ENCODE results near the gene H2BW2. TPM values are rescaled to one million over a fixed set of nuclear protein-coding genes. Genes with fewer than 3 reads are reported as not detected.

H2BW2 gene
- total RNA-seq, 3 donors from 2014 or later, result not detected

DNA sequence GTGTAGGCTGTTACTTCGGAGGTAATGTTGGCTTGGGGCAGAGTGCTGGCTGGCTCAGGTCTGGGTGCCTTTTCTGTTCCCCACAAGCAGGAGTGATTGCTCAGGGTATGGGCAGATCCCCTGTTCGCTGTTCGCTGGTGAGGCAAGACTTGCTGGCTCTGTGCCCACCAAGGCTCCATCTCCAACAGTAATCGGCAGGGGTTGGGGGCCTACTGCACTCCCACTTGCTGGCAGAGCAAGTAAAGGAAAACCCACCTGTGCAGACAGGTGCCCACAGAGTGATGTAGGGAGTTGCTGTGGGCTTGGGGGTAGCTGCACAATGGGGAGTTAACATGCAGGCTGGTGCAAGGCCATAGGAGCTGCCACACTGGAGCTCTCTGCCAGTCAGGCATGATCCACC is 44.3 kb downstream of the H2BW2 start:
- Histone ChIP-seq H3K4me3 (no peak overlapping the region), H3K27ac (no peak overlapping the region), H3K36me3 (no peaks in the 10 kb centered on the region), H3K9me3 (peaks cover 0 to 7% of the 10 kb centered on the region in 2 donors), H3K4me1 (no peaks in the 10 kb centered on the region), H3K27me3 (peaks cover 0 to 46% of the 10 kb centered on the region in 2 donors)
- DNase-seq (ENCODE audit: low spot score in 2 of 2), result no peak
- intact Hi-C loops (cut with DNase I; ENCODE audit: low total_unique reads), result no loop called here
- no peak for TF ChIP-seq POLR2A (IDR thresholded peaks at IDR 0.05)
- TF ChIP-seq, protein P1, sequence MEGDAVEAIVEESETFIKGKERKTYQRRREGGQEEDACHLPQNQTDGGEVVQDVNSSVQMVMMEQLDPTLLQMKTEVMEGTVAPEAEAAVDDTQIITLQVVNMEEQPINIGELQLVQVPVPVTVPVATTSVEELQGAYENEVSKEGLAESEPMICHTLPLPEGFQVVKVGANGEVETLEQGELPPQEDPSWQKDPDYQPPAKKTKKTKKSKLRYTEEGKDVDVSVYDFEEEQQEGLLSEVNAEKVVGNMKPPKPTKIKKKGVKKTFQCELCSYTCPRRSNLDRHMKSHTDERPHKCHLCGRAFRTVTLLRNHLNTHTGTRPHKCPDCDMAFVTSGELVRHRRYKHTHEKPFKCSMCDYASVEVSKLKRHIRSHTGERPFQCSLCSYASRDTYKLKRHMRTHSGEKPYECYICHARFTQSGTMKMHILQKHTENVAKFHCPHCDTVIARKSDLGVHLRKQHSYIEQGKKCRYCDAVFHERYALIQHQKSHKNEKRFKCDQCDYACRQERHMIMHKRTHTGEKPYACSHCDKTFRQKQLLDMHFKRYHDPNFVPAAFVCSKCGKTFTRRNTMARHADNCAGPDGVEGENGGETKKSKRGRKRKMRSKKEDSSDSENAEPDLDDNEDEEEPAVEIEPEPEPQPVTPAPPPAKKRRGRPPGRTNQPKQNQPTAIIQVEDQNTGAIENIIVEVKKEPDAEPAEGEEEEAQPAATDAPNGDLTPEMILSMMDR (IDR thresholded peaks at IDR 0.05), result no peak
- no peak for TF ChIP-seq POLR2AphosphoS5 (IDR thresholded peaks at IDR 0.05)

DNA sequence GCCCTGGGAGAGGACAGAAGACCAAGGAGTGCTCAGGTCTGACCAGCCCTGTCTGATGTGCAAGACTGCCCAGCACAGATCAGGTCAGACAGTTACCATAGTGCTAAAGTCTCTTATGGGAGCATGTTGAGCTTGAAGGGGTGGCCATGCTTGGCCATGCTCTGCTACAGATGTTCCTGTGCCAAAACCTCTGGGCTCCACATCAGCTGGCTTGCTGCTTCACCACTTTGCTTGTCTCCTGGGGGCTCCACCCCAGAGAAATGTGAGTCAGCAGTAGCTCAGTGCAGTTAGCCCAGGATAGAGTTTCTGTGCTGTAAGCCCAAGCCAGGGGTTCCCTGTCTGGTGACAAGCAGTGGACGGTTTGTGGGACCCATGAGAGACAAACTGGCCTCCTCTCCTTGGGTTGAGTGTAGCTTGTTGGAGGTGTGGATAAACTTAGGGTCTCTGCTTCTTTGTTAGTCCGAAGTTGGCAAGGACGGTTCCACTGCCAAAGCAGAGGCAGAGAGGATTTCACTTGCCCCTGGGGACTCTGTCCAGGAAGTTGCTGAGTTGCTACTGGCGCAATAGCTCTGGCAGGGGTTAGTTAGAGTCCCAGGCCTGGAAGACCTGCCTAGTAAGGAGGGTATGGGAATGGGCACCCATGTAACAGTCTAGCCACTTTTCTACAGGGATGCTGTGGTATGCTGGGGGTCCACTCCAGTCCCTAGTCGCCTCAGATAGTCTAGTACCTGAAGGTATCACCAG is 45.0 kb downstream of the H2BW2 start:
- H3K27ac ChIP-seq, result no peak overlapping the region
- intact Hi-C loops (cut with DNase I; ENCODE audit: low total_unique reads), result no loop called here
- H3K4me1 ChIP-seq, result no peaks in the 10 kb centered on the region
- peaks cover 0 to 52% of the 10 kb centered on the region in 2 donors for H3K27me3 ChIP-seq
- peaks cover 0 to 7% of the 10 kb centered on the region in 2 donors for H3K9me3 ChIP-seq
- H3K36me3 ChIP-seq, result no peaks in the 10 kb centered on the region
- TF ChIP-seq POLR2AphosphoS5 (IDR thresholded peaks at IDR 0.05) (no peak), POLR2A (IDR thresholded peaks at IDR 0.05) (no peak)
- TF ChIP-seq, protein P1 (IDR thresholded peaks at IDR 0.05), result no peak
- H3K4me3 ChIP-seq, result no peak overlapping the region
- no peak for DNase-seq (ENCODE audit: low spot score in 2 of 2)

DNA sequence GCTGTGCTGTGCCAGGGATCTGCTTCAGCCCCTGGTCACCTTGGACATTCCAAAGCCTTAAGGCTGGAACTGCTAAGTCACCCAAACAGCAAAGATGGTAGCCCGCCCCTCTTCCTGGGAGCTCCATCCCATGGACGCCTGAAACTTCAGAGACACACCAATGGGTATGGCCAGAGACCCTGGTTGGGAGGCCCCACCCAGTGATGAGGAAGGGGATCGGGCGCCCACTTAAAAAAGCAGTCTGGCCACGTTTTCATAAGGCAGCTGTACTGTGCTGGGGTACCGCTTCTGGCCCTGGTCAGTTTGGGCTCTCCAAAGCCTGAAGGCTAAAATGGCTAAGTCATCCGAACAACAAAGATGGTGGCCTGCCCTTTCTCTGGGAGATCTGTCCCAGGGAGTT is 45.7 kb downstream of the H2BW2 start:
- Histone ChIP-seq H3K27ac (no peak overlapping the region), H3K4me3 (no peak overlapping the region), H3K4me1 (no peaks in the 10 kb centered on the region), H3K27me3 (peaks cover 0 to 57% of the 10 kb centered on the region in 2 donors), H3K9me3 (peaks cover 0 to 7% of the 10 kb centered on the region in 2 donors), H3K36me3 (no peaks in the 10 kb centered on the region)
- no peak for DNase-seq (ENCODE audit: low spot score in 2 of 2)
- TF ChIP-seq POLR2AphosphoS5 (IDR thresholded peaks at IDR 0.05) (no peak), POLR2A (IDR thresholded peaks at IDR 0.05) (no peak)
- TF ChIP-seq, protein P1 (IDR thresholded peaks at IDR 0.05), result no peak
- intact Hi-C loops (cut with DNase I; ENCODE audit: low total_unique reads), result no loop called here

DNA sequence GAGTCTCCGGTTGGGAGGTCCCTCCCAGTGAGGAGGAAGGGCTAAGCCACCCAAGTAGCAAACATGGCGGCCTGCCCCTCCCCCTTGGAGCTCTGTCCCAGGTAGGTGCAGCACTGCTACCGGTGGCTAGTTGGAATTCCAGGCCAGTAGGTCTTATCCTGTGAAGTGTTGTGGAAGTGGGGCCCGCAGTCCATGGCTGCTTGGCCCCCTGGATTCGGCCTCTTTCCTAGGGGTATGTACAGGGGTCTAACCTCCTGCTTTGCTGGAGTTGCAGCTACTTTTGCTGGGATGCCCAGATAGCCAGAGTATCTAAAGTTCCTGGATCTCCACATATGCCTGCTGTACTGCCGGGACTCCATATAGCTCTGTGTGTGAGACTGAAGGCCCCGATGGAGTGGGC is 46.2 kb downstream of the H2BW2 start:
- Histone ChIP-seq H3K4me3 (no peak overlapping the region), H3K4me1 (no peaks in the 10 kb centered on the region), H3K36me3 (no peaks in the 10 kb centered on the region), H3K27me3 (peaks cover 0 to 60% of the 10 kb centered on the region in 2 donors), H3K27ac (no peak overlapping the region), H3K9me3 (peaks cover 0 to 7% of the 10 kb centered on the region in 2 donors)
- TF ChIP-seq POLR2AphosphoS5 (IDR thresholded peaks at IDR 0.05), result no peak
- TF ChIP-seq, protein P1 (IDR thresholded peaks at IDR 0.05), result no peak
- TF ChIP-seq POLR2A (IDR thresholded peaks at IDR 0.05), result no peak
- DNase-seq (ENCODE audit: low spot score in 2 of 2), result no peak
- intact Hi-C loops (cut with DNase I; ENCODE audit: low total_unique reads), result no loop called here

Other genes starting within 250 kb of the H2BW2 start
- gene RAB9B, start 207.7 kb upstream of the H2BW2 start, total RNA-seq, result 1 to 10 TPM; 1.3 to 3.4 (median 1.9) TPM
- 1 to 10 TPM; 5.6 to 9.5 (median 5.6) TPM for gene TMSB15B, start 77.3 kb upstream of the H2BW2 start, total RNA-seq
- gene H2BW1, start 26.2 kb upstream of the H2BW2 start, total RNA-seq, result not detected
- 1 to 10 TPM; 1.8 to 6.2 (median 4.1) TPM for gene TMSB15C, start 36.3 kb downstream of the H2BW2 start, total RNA-seq
- 1 to 10 TPM in 2 of 3 donors, under 1 TPM in 1; 0.59 to 5.2 (median 1.1) TPM for gene ZCCHC18, start 72.6 kb downstream of the H2BW2 start, total RNA-seq
- gene SLC25A53, start 117.1 kb downstream of the H2BW2 start, total RNA-seq, result 10 to 100 TPM; 16.4 to 21.1 (median 17.6) TPM
- 10 to 100 TPM; 24.9 to 42.0 (median 41.9) TPM for gene FAM199X, start 126.5 kb downstream of the H2BW2 start, total RNA-seq
- not detected for gene ESX1, start 215.0 kb downstream of the H2BW2 start, total RNA-seq